ENCODE data around the gene GOPC. TPM values are rescaled to one million over a fixed set of nuclear protein-coding genes. Genes with fewer than 3 reads are reported as not detected.

Gene GOPC
- polyA plus RNA-seq, 1 donor = 39.5 TPM

DNA sequence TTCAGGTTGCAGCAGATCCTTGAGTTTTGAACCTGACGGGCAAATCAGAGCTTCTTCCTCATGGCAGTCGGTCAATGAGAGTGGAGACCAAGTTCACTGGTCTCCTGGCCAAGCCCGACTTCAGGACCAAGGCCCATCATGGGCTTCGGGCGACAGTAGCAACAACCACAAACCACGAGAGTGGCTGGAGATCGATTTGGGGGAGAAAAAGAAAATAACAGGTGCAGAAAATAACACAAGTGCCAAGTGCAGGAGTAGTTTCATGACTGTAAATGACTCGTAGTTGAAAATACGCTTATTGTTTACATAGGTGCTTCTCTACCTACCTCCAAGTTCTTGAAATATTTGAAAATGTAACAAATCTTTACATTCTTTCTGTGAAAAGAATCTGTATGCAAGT is 63.7 kb downstream of the GOPC start:
- Histone ChIP-seq H3K27me3 (ENCODE audit: control insufficient read depth, insufficient read depth, low read length) (no peaks in the 10 kb centered on the region), H3K27ac (ENCODE audit: low read length) (no peak overlapping the region), H3K9me3 (ENCODE audit: control insufficient read depth, low read depth, low read length) (no peaks in the 10 kb centered on the region), H3K36me3 (ENCODE audit: control insufficient read depth, insufficient read depth, low read length) (peaks cover 35% of the 10 kb centered on the region), H3K4me1 (ENCODE audit: control insufficient read depth, insufficient read depth, low read length) (peaks cover 6% of the 10 kb centered on the region), H3K4me3 (ENCODE audit: low read length) (no peak overlapping the region)
- no peak for DNase-seq
- 83% methylated on average over 3 of the region's 9 CpGs for WGBS (ENCODE audit: insufficient coverage, low lambda C conversion rate)

GRCh38 chr6:117536317-117536716 is 66.0 kb downstream of the GOPC start:
- WGBS (ENCODE audit: insufficient coverage, low lambda C conversion rate) = 92% methylated on average over 2 of the region's 4 CpGs
- no peak for DNase-seq
- Histone ChIP-seq H3K4me1 (ENCODE audit: control insufficient read depth, insufficient read depth, low read length) (peaks cover 6% of the 10 kb centered on the region), H3K9me3 (ENCODE audit: control insufficient read depth, low read depth, low read length) (no peaks in the 10 kb centered on the region), H3K27me3 (ENCODE audit: control insufficient read depth, insufficient read depth, low read length) (no peaks in the 10 kb centered on the region), H3K4me3 (ENCODE audit: low read length) (no peak overlapping the region), H3K27ac (ENCODE audit: low read length) (no peak overlapping the region), H3K36me3 (ENCODE audit: control insufficient read depth, insufficient read depth, low read length) (peaks cover 27% of the 10 kb centered on the region)

DNA sequence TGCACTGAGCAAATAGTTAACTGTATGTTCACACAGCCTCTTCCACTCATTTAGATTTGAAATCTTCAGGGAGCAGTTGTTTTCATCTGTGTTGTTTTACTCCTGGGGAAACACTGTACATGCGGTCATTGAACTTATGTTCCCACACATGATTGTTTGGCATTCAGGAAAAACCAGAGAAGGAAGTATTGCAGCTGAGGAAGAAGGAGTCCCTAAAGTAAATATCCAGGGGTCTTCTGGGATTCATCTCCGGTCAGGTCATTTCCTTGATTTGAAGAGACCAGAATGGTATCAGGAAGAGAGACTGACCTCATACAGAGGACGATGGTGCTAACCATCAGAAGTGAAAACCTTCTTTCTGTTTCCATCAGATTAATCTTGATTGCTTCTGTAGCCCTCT is 67.3 kb downstream of the GOPC start:
- Histone ChIP-seq H3K4me3 (ENCODE audit: low read length) (no peak overlapping the region), H3K27ac (ENCODE audit: low read length) (no peak overlapping the region), H3K36me3 (ENCODE audit: control insufficient read depth, insufficient read depth, low read length) (peaks cover 14% of the 10 kb centered on the region), H3K4me1 (ENCODE audit: control insufficient read depth, insufficient read depth, low read length) (peaks cover 6% of the 10 kb centered on the region), H3K27me3 (ENCODE audit: control insufficient read depth, insufficient read depth, low read length) (no peaks in the 10 kb centered on the region), H3K9me3 (ENCODE audit: control insufficient read depth, low read depth, low read length) (no peaks in the 10 kb centered on the region)
- WGBS (ENCODE audit: insufficient coverage, low lambda C conversion rate) = 60% methylated on average over 1 of the region's 3 CpGs
- no peak for DNase-seq

DNA sequence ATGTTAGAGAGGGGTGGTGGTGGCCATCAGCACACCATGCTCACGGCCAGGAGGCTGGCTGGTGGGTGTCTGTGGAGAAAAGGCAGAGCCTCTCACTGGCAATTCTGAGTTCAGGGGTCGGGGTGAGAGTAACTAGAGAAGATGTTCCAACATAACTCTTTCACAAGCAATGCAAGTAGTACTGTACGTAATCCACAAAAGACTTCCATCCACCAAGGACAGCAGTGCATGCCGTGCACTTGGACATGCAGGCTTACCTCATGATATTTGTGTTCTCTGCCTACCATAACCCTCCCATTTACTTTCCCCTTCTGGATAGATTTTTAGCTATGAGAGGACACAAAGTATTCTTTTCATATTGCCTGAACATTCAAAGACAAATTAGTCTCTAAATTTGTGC is 68.5 kb downstream of the GOPC start:
- Histone ChIP-seq H3K4me1 (ENCODE audit: control insufficient read depth, insufficient read depth, low read length) (peaks cover 6% of the 10 kb centered on the region), H3K36me3 (ENCODE audit: control insufficient read depth, insufficient read depth, low read length) (peaks cover 9% of the 10 kb centered on the region), H3K27me3 (ENCODE audit: control insufficient read depth, insufficient read depth, low read length) (no peaks in the 10 kb centered on the region), H3K9me3 (ENCODE audit: control insufficient read depth, low read depth, low read length) (no peaks in the 10 kb centered on the region), H3K4me3 (ENCODE audit: low read length) (no peak overlapping the region), H3K27ac (ENCODE audit: low read length) (no peak overlapping the region)
- 100% methylated on average over 1 of the region's 4 CpGs for WGBS (ENCODE audit: insufficient coverage, low lambda C conversion rate)
- DNase-seq = no peak

DNA sequence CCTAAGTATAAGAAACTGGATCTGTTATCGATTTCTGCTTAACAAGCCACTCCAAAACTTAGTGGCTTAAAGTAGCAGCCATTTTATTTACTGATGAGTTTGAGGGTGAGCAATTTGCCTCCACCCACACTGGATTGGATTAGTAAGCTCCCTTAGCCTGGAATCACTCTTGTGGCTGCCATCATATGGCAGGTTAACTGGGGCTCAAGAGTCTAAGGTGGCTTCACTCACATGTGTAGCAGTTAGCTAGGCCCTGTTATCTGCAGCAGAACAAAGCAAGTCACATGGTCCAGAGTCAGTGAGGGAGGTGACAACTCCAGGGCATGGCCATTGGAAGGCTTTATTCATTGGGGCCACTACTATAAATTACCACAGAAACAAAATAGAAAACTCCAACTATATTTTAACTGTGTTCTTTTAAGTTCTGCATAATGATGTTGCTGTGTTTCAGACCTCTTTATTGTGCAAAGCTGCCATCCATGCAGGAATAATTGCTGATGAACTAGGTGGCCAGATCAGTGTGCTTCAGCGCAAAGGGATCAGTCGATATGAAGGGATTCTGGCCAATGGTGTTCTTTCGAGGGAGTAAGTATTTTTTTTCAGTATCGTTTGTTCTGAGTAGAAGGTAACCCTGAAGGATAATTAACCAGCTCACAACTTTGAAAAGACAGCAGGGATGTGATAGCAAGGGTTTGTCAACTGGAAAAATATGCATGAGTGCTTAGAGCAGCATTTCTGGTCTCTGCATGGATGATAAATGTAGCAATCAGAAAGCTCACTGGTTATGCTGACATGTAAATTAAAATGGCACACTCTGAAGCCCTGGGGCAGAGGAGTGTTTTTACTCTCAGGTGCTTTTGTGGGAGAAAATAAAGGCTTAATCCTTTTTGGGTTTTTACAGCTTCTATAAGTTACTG is 70.2 kb downstream of the GOPC start:
- Histone ChIP-seq H3K36me3 (ENCODE audit: control insufficient read depth, insufficient read depth, low read length) (peaks cover 9% of the 10 kb centered on the region), H3K27ac (ENCODE audit: low read length) (no peak overlapping the region), H3K27me3 (ENCODE audit: control insufficient read depth, insufficient read depth, low read length) (no peaks in the 10 kb centered on the region), H3K4me3 (ENCODE audit: low read length) (no peak overlapping the region), H3K4me1 (ENCODE audit: control insufficient read depth, insufficient read depth, low read length) (peaks cover 6% of the 10 kb centered on the region), H3K9me3 (ENCODE audit: control insufficient read depth, low read depth, low read length) (no peaks in the 10 kb centered on the region)
- WGBS (ENCODE audit: insufficient coverage, low lambda C conversion rate) = no CpG with 5 or more reads among the region's 5 CpGs
- DNase-seq = no peak

DNA sequence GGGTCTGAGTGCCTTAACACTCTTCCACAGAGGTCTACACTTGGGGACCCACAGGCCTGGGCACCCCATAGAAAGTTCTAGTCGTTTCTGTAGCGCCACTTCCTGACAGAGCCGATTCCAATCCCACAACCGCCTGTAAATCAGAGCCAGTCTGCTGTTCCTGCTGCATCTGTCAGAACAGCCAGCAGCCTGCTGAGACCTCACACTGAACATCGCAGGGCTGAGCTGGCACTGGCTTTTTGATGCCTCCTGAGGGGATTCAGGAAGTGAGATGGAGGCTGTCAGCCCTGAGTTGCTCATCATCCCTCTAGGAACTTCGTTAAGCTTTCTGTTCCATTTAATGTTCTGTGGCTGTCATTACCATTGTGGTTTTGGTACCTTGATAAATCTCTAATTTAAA is 71.0 kb downstream of the GOPC start:
- no peak for DNase-seq
- Histone ChIP-seq H3K9me3 (ENCODE audit: control insufficient read depth, low read depth, low read length) (no peaks in the 10 kb centered on the region), H3K4me1 (ENCODE audit: control insufficient read depth, insufficient read depth, low read length) (peaks cover under 1% of the 10 kb centered on the region), H3K27me3 (ENCODE audit: control insufficient read depth, insufficient read depth, low read length) (no peaks in the 10 kb centered on the region), H3K4me3 (ENCODE audit: low read length) (no peak overlapping the region), H3K36me3 (ENCODE audit: control insufficient read depth, insufficient read depth, low read length) (peaks cover 4% of the 10 kb centered on the region), H3K27ac (ENCODE audit: low read length) (no peak overlapping the region)
- 100% methylated on average over 1 of the region's 6 CpGs for WGBS (ENCODE audit: insufficient coverage, low lambda C conversion rate)

DNA sequence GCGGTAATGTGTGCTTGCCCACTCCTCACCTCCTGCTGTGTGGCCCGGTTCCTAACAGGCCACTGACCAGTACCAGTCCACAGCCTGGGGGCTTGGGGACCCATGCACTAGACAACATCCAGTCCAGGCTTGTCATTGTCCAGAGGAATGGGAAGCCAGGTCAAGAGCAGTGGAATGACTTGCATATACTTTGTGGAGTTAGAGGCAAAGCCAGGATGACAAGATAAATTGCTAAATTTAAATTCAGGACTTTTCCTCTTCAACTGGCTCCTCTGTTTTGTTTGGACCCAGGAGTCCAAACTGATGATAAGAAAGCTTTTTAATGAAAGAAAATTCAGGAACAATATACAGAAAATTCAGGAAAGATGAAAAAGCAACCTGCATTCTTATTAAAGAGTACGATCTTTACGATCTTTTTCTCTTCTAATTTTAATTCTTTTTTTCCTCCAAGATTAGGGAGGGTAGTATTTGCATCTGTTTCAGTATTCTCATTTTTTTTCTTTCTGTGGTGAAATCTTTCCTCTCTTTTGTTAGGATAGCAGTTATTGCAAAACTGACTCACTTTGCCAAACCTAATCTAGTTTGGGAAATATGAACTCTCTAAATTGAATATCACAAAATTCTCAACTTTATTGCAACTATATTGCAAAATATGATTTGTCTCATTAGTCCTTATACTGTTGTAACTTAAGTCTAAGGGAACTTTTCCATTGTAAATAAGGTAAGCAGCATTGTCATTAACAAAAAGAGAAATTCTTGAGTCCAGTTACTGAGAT is 71.7 kb downstream of the GOPC start:
- no peaks in the 10 kb centered on the region for H3K4me1 ChIP-seq (ENCODE audit: control insufficient read depth, insufficient read depth, low read length)
- H3K27me3 ChIP-seq (ENCODE audit: control insufficient read depth, insufficient read depth, low read length) = no peaks in the 10 kb centered on the region
- no peak overlapping the region for H3K4me3 ChIP-seq (ENCODE audit: low read length)
- H3K36me3 ChIP-seq (ENCODE audit: control insufficient read depth, insufficient read depth, low read length) = peaks cover 4% of the 10 kb centered on the region
- H3K27ac ChIP-seq (ENCODE audit: low read length) = no peak overlapping the region
- DNase-seq = no peak
- WGBS (ENCODE audit: insufficient coverage, low lambda C conversion rate) = 100% methylated on average over 2 of the region's 4 CpGs
- no peaks in the 10 kb centered on the region for H3K9me3 ChIP-seq (ENCODE audit: control insufficient read depth, low read depth, low read length)

DNA sequence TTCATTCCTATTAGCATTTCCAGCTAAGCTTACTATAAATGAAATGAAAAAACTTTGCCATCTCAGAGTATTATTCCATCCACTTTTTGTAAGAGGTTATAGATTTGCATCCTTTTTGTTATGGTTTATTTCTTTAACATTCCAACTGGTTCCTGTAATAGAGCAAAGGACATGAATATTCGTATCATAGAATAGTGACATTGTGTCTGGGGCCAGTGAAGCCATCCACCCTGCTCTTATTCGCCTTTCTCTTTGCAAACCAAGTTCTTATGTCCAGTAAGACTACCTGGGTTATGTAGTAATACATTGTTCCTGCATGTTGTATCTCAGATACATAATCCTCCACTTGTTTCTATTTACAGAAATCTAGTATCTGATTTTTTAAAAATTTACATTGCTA is 76.7 kb downstream of the GOPC start:
- H3K36me3 ChIP-seq (ENCODE audit: control insufficient read depth, insufficient read depth, low read length) = peaks cover 2% of the 10 kb centered on the region
- no peaks in the 10 kb centered on the region for H3K27me3 ChIP-seq (ENCODE audit: control insufficient read depth, insufficient read depth, low read length)
- WGBS (ENCODE audit: insufficient coverage, low lambda C conversion rate) = no CpG with 5 or more reads among the region's 2 CpGs
- no peak overlapping the region for H3K27ac ChIP-seq (ENCODE audit: low read length)
- H3K4me3 ChIP-seq (ENCODE audit: low read length) = no peak overlapping the region
- no peak for DNase-seq
- H3K9me3 ChIP-seq (ENCODE audit: control insufficient read depth, low read depth, low read length) = no peaks in the 10 kb centered on the region
- no peaks in the 10 kb centered on the region for H3K4me1 ChIP-seq (ENCODE audit: control insufficient read depth, insufficient read depth, low read length)

DNA sequence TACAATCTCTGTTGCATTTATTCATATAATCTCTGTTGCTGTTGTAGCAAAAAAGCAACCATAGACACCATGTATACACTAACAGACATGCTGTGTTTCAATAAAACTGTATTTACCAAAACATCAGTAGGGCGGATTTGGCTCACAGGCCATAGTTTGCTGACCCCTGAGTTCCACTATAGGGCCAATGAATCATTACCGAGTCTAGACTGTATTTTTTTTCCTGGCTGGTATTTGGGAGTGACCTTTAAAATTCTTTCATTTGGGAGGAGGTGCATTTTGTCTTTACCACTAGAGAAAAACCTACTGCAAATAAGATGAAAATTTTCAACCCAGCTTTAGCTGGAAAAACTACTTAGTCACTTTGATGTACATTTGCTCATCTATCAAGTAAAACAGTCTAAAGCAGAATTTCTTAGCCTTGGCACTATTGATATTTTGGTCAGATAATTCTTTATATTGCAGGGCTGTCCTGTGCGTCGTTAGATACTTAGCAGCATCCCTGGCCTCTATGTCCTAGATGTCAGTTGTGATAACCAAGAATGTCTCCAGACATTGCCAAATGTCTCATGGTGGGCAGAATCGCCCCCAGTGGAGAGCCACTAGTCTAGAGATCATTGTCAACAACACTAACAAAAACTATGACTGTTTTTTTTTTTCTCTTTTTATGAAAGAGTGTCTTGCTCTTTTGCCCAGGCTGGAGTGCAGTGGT is 80.4 kb downstream of the GOPC start:
- peaks cover 14% of the 10 kb centered on the region for H3K36me3 ChIP-seq (ENCODE audit: control insufficient read depth, insufficient read depth, low read length)

More for the DNA sequence above, 80.4 kb downstream of the GOPC start:
- H3K4me3 ChIP-seq (ENCODE audit: low read length) = no peak overlapping the region
- no peaks in the 10 kb centered on the region for H3K9me3 ChIP-seq (ENCODE audit: control insufficient read depth, low read depth, low read length)
- no peak overlapping the region for H3K27ac ChIP-seq (ENCODE audit: low read length)
- H3K4me1 ChIP-seq (ENCODE audit: control insufficient read depth, insufficient read depth, low read length) = peaks cover 11% of the 10 kb centered on the region
- 80% methylated on average over 1 of the region's 5 CpGs for WGBS (ENCODE audit: insufficient coverage, low lambda C conversion rate)
- DNase-seq = no peak
- no peaks in the 10 kb centered on the region for H3K27me3 ChIP-seq (ENCODE audit: control insufficient read depth, insufficient read depth, low read length)

Measured in large intestine (tissue), 3 donors.